NCI-H510A treated with DMSO at 0.1 percent for 48 hours (cell line): ENCODE data around the gene TDP2.
"Not testable (repeated sequence)": the region's sequence is repeated elsewhere in the genome, so short reads cannot be mapped to it uniquely, and the experiment has no call there.

Experiments used
- DNase-seq: peaks from one replicate; lab custom pipeline; 2025; lab: John Stamatoyannopoulos, UW

The TDP2 gene

DNA sequence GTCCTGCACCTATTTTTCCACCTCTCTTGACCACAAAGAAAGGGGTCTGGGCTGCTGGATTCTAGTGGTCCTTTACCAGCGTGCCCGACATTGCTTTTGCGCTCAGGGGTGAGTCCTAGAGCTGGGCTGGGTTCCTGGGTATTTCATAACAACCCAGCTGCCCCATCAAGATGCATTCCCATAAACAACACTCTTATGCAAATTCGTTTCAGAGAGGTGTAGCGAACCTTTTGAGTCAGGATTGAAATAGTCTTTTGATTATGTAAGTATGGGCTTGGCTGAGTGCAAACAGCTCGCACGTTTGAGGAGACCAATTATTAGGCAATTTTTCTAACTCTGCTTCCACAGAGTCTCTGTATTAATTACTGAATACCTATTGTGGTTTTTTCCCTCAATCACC lies 13.9 kb upstream of the TDP2 start:
- DNase-seq, result no peak

DNA sequence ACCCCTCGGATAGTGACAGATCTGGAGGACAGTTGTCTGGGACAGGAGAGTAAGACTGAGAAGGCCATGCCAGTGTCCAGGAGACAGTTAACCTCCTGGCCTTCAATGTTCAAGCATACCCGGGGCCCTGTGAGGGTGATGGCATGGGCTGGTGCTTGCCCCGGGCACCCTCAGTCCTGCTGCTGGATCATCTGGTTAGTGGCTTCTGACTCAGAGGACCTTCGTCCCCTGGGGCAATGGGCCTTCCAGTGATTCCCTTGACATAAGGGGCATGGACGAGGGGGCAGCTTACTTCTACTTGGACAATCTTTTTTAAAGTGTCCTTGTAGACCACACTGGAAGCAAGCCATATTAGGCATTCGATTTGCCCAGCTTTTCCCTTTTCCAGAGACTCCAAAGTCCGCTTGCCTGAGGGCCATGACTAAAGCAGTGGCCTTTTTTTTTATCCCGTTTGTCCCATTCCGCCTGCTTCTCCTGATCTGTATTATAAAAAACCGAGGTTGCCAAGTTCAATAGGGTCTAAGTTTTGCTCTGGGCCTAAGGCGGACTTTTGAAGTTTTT lies 12.2 kb upstream of the TDP2 start:
- not testable (repeated sequence) for DNase-seq

DNA sequence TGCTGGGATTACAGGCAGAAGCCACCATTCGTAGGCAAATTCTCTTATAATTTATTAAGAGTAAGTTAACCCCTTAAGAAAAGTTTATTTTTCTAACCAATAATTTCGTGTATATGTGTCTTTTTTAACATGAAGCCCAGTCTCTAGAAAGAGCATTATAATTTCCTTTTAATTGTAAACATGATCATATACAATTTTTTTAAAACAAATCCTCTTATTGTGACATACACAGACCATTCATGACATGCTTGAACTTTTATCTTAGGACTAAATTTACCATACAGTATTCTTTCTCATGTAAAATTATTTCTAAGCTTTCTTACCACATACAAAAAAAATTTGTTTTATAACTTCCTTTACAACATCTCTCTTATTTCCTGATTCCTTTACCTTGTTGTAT lies 6.9 kb upstream of the TDP2 start:
- DNase-seq, result no peak

- no peak for DNase-seq
These were observed 6.0 kb upstream of the TDP2 start for GRCh38 chr6:24672620-24673182.

GRCh38 chr6:24671077-24671476 lies 4.4 kb upstream of the TDP2 start:
- DNase-seq, result not testable (repeated sequence)

GRCh38 chr6:24670492-24670891 lies 3.8 kb upstream of the TDP2 start:
- DNase-seq, result not testable (repeated sequence)

GRCh38 chr6:24668997-24669361 lies 2.3 kb upstream of the TDP2 start:
- no peak for DNase-seq

GRCh38 chr6:24668066-24668996 lies 1.6 kb upstream of the TDP2 start:
- DNase-seq, result not testable (repeated sequence)

- peak; percentile 54 for DNase-seq
These were observed 692 bp upstream of the TDP2 start for GRCh38 chr6:24667378-24667803.

- peak; percentile 73 for DNase-seq
These were observed 530 bp downstream of the TDP2 start for GRCh38 chr6:24666097-24666640.

DNA sequence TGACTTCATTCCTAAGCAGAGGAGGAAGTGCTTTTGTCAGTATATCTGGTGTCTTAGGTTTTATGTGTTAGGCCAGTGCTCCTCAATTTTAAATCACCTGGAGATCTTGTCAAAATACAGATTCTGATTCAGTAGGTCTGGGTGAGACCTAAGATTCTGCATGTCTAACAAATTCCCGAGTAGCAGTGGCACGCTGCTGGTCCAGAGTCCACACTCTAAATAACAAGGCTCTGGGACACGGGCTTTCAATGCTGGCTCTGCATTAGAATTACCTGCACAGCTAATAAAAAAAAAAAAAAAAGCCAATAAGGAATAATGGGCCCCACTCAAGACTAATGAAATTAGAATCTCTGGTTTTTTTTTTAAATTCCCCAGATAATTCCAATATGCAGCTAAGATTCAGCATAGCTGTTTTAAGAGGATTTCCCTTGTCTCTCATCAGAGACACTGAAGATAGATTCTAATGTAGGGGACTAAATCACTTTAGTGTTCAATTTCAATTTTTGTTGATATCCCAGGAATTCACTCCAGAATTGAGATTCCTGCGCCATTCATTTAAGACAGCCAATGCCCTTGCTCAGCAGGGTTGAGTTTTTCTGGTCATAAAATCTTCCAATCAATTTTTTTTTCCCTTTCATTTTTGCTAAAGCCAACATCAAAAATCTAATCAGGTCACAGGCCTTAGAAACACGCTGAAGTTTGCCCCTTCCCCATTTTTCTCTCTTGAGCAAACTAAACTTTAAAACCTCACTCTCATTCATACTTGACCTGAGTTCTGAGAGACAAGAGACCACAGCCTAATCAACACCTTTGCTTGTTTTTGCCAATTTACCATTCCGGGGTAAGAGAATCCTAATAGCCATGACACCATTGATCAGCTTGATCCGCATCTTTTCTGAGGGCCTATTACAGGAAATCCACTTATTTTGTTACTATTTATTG lies 2.4 kb downstream of the TDP2 start:
- no peak for DNase-seq

DNA sequence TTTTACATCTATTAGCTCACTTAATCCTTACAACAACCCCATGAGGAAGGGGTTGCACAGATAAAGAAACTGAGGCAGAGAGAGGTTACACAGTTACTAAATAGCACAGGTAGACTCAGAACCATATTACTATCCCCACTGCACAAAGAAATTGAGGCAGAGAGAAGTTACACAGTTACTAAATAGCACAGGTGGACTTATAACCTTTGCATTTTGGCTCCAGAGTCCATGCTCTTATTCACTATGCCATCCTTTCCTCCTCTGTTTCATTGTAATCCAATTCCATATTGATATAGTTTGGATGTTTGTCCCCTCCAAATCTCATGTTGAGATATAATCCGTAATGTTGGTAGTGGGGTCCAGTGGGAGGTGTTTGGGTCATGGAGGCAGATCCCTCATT lies 3.5 kb downstream of the TDP2 start:
- no peak for DNase-seq

DNA sequence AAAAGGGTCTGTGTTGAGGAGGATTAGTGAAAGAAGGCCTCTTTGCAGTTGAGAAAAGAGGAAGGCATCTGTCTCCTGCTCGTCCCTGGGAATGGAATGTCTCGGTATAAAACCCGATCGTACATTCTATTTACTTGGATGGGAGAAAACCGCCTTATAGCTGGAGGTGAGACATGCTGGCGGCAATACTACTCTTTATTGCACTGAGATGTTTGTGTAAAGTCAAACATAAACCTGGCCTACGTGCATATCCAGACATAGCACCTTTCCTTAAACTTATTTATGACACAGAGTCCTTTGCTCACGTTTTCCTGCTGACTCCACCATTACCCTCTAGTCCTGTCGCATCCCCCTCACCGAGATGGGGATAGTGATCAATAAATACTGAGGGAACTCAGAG lies 4.5 kb downstream of the TDP2 start:
- DNase-seq, result no peak

- DNase-seq, result not testable (repeated sequence)
These were observed 4.9 kb downstream of the TDP2 start for GRCh38 chr6:24661759-24662158.

DNA sequence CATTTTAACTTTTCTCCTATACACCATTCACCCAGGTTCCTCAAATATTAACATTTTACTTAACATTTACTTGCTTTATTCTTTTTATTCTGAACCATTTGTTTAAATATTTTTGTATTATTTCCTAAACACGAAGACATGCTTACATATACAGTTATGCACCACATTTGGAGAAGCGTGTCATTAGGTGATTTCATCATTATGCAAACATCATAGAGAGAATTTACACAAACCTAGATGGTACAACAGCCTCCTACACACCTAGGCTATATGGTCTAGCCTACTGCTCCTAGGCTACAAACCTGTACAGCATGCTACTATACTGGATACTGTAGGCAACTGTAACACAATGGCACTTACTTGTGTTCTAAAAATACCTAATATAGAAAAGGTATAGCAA lies 6.6 kb downstream of the TDP2 start:
- DNase-seq, result no peak

DNA sequence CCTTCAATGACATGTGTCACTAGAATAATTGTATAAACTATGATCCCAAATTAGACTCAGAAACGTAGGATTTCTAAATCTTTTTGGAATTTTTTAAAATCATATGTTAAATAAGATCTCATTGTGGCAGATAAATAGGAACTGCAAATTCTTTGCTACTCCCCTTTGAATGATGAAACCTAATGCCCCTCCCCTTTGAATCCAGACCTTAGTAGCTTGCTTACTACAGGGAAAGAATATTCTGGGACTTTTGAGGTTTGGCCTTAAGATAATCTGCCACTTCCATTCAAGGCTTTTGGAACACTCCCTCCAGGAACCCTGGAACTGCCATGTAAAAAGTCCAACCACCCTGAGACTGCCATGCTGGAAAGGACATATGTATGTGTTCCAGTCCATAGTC lies 7.1 kb downstream of the TDP2 start:
- DNase-seq, result no peak

DNA sequence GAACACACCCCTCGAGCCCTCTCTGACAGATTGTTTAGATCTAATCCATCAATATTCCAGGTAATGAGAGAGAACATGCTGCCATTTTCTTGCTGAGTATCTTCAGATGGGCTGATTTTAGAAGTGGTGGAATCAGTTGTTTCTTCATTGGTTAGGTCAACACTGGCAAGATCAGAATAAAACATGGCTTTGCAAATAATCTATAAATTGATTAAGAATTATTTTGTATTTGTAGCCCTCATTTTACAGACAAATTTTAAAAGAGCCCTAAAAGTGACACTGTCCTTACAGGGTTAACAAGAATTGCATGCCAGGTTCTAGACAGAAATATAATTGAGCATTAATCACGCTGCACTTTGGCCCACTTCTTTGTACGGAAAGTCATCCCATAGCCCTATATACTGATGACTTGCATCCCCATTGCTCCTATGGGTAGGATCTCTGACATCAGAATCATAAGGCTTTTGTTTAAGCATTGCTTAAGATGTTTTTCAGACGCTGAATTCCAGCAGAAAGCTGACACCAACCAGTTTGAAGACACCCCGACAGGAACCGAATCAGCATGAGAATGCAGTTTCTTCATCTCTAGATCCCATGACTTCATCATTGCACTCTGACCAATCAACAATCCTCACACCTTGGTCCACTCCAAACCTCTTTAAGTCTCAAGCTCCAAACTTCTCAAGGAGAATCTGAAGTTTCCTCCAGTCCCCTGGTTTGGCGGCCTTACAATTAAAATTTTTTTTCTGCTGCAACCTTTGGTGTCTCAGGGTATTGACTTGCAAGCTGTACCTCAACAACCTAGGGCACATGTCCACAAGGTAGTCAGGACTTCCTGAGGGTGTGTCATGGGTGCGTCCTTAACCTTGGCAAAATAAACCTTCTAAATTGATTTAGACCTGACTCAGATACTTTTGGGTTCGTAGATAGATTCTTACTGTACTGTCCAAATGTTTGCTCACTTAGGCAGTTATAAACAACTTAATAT lies 7.8 kb downstream of the TDP2 start:
- DNase-seq, result no peak

DNA sequence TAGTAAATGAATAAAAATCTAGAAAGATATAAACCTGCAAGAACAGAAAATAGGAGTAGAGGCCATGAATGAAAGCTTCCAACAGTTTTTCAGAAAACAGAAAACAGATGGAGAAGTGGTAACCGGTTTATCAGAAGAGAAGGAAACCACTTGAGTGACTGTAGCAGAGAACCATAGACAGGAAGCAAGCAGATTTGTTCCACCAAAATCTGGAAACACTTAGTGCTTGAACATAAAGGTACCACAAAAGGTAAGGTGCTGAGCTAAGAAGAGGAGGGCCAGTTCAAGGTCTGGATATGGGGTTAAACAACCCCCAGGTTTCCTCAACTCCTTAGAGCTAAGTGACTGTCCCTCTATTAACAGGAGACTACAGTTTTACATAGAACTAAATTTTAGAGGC lies 11.5 kb downstream of the TDP2 start:
- no peak for DNase-seq

DNA sequence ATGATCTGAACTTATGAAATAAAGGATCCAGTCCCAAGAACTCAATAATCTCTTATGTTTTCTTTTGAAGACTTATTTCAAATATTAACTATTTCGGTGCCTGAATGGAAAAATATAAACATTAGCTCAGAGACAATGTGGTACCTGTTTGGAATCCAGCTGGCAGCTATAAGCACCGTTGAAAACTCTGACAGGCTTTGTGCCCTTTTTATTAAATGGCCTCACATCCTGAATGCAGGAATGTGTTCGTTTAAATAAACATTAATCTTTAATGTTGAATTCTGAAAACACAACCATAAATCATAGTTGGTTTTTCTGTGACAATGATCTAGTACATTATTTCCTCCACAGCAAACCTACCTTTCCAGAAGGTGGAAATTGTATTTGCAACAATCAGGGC lies 16.3 kb downstream of the TDP2 start:
- no peak for DNase-seq

- DNase-seq, result no peak
These were observed 17.0 kb downstream of the TDP2 start for GRCh38 chr6:24649691-24650090.

DNA sequence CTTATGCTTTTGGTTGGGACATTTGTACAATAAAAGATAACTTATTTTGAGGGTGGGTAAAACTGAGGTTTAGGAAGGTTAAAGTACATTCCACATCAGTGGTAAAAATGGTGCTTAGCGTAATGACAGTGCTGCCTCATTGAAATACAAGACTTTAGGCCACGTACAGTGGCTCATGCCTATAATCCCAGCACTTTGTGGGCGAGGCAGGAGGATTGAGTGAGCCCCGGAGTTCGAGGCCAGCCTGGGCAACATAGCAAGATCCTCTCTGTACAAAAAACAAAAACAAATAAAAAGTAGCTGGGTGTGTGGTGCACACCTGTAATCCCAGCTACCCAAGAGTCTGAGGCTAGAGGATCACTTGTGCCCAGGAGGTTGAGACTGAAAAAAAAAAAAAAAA lies 18.4 kb downstream of the TDP2 start:
- no peak for DNase-seq
